Measurements from ENCODE around the gene ENO2.

Gene ENO2

GRCh38 chr12:6952121-6952862, 37.9 kb downstream of the ENO2 start:
- no peak for DNase-seq

GRCh38 chr12:6952863-6953441, 38.6 kb downstream of the ENO2 start:
- no peak for DNase-seq

- DNase-seq, result no peak
These were observed 39.3 kb downstream of the ENO2 start for GRCh38 chr12:6953442-6954315.

- DNase-seq, result no peak
These were observed 40.1 kb downstream of the ENO2 start for GRCh38 chr12:6954316-6955107.

GRCh38 chr12:6955108-6956020, 41.0 kb downstream of the ENO2 start:
- no peak for DNase-seq

GRCh38 chr12:6956021-6956727, 41.8 kb downstream of the ENO2 start:
- no peak for DNase-seq

GRCh38 chr12:6957151-6957701, 42.8 kb downstream of the ENO2 start:
- DNase-seq, result no peak

- no peak for DNase-seq
These were observed 43.6 kb downstream of the ENO2 start for GRCh38 chr12:6957741-6958608.

- DNase-seq, result no peak
These were observed 44.3 kb downstream of the ENO2 start for GRCh38 chr12:6958609-6959057.

GRCh38 chr12:6959058-6959804, 44.9 kb downstream of the ENO2 start:
- no peak for DNase-seq

GRCh38 chr12:6959805-6960592, 45.6 kb downstream of the ENO2 start:
- DNase-seq, result no peak

- no peak for DNase-seq
These were observed 46.4 kb downstream of the ENO2 start for GRCh38 chr12:6960593-6961277.

- DNase-seq, result no peak
These were observed 46.9 kb downstream of the ENO2 start for GRCh38 chr12:6961278-6961694.

- peak; percentile 78 for DNase-seq
These were observed 47.4 kb downstream of the ENO2 start for GRCh38 chr12:6961695-6962284.

GRCh38 chr12:6962285-6963015, 48.1 kb downstream of the ENO2 start:
- peak; percentile 78 for DNase-seq

GRCh38 chr12:6963016-6963731, 48.8 kb downstream of the ENO2 start:
- peak; percentile 77 for DNase-seq
